ENCODE measurements around the gene ARHGAP12.
"Not testable (repeated sequence)": the region's sequence is repeated elsewhere in the genome, so short reads cannot be mapped to it uniquely, and the experiment has no call there.

The ARHGAP12 gene

GRCh38 chr10:31928549-31929260, at the start of gene ARHGAP12:
ARHGAP12 (minus strand) TSS chr10:31928831; CDS start chr10:31908855, 19,976 bp downstream.
- Histone ChIP-seq H3K4me1 (ENCODE audit: control insufficient read depth, insufficient read depth, low read length) (peaks cover 11% of the 10 kb centered on the region), H3K4me3 (ENCODE audit: low read length in 2 of 2) (peak within 1 kb of the TSS; percentile 68 to 89), H3K27me3 (ENCODE audit: control insufficient read depth in 1 of 2, insufficient read depth in 2 of 2, low read length in 2 of 2) (no peaks in the 10 kb centered on the region), H3K27ac (ENCODE audit: low read length) (peak within 1 kb of the TSS; percentile 84), H3K9ac (ENCODE audit: low read length in 2 of 2) (peak within 1 kb of the TSS; percentile 61 to 90), H3K36me3 (ENCODE audit: control insufficient read depth in 2 of 2, insufficient read depth in 2 of 2, low read length in 2 of 2) (no peaks in the 10 kb centered on the region), H3K9me3 (ENCODE audit: control insufficient read depth in 2 of 2, low read length in 2 of 2) (no peaks in the 10 kb centered on the region)

- Histone ChIP-seq H3K27ac (ENCODE audit: low read length) (no peak overlapping the region), H3K9me3 (ENCODE audit: control insufficient read depth in 2 of 2, low read length in 2 of 2) (no peaks in the 10 kb centered on the region), H3K36me3 (ENCODE audit: control insufficient read depth in 2 of 2, insufficient read depth in 2 of 2, low read length in 2 of 2) (no peaks in the 10 kb centered on the region), H3K27me3 (ENCODE audit: control insufficient read depth in 1 of 2, insufficient read depth in 2 of 2, low read length in 2 of 2) (no peaks in the 10 kb centered on the region), H3K4me1 (ENCODE audit: control insufficient read depth, insufficient read depth, low read length) (no peaks in the 10 kb centered on the region), H3K4me3 (ENCODE audit: low read length in 2 of 2) (no peak overlapping the region), H3K9ac (ENCODE audit: low read length in 2 of 2) (no peak overlapping the region)
These were observed 49.5 kb upstream of the ARHGAP12 start for GRCh38 chr10:31978156-31978483.

GRCh38 chr10:31977440-31978155, 49.0 kb upstream of the ARHGAP12 start:
- Histone ChIP-seq H3K9me3 (ENCODE audit: control insufficient read depth in 2 of 2, low read length in 2 of 2) (no peaks in the 10 kb centered on the region), H3K36me3 (ENCODE audit: control insufficient read depth in 2 of 2, insufficient read depth in 2 of 2, low read length in 2 of 2) (no peaks in the 10 kb centered on the region), H3K27ac (ENCODE audit: low read length) (no peak overlapping the region), H3K9ac (ENCODE audit: low read length in 2 of 2) (no peak overlapping the region), H3K27me3 (ENCODE audit: control insufficient read depth in 1 of 2, insufficient read depth in 2 of 2, low read length in 2 of 2) (no peaks in the 10 kb centered on the region), H3K4me3 (ENCODE audit: low read length in 2 of 2) (no peak overlapping the region), H3K4me1 (ENCODE audit: control insufficient read depth, insufficient read depth, low read length) (no peaks in the 10 kb centered on the region)

DNA sequence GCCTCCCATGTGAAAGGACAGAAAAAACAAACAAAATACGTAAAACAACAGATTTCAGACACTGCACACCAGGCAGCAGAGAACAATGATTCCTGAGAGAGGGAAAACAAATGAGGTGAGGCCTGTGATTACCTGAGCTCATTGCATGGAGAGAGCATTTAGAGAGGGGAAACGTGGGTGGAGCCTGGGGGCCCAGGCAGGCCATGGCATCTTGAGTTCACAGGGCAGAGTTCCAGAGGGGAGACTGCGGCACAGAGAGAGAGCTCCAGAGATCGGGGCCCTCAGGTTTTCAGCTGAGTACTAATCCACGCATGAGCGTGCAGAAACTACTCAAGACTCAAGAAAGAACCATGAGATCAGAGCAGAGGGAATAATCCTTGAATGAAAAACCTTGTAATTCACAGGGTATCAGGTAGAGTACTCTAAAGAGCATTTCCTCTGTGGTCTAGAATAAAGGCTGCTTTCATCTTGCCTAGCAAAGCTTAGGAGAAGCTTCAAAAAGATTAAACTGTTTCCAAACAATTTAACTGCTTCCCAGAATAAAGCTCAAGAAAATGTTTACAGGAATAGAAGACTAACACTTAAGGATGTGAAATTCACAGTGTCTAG, 46.6 kb upstream of the ARHGAP12 start:
- Histone ChIP-seq H3K4me1 (ENCODE audit: control insufficient read depth, insufficient read depth, low read length) (no peaks in the 10 kb centered on the region), H3K27me3 (ENCODE audit: control insufficient read depth in 1 of 2, insufficient read depth in 2 of 2, low read length in 2 of 2) (no peaks in the 10 kb centered on the region), H3K36me3 (ENCODE audit: control insufficient read depth in 2 of 2, insufficient read depth in 2 of 2, low read length in 2 of 2) (no peaks in the 10 kb centered on the region), H3K9me3 (ENCODE audit: control insufficient read depth in 2 of 2, low read length in 2 of 2) (no peaks in the 10 kb centered on the region), H3K27ac (ENCODE audit: low read length) (no peak overlapping the region), H3K4me3 (ENCODE audit: low read length in 2 of 2) (no peak overlapping the region), H3K9ac (ENCODE audit: low read length in 2 of 2) (no peak overlapping the region)

DNA sequence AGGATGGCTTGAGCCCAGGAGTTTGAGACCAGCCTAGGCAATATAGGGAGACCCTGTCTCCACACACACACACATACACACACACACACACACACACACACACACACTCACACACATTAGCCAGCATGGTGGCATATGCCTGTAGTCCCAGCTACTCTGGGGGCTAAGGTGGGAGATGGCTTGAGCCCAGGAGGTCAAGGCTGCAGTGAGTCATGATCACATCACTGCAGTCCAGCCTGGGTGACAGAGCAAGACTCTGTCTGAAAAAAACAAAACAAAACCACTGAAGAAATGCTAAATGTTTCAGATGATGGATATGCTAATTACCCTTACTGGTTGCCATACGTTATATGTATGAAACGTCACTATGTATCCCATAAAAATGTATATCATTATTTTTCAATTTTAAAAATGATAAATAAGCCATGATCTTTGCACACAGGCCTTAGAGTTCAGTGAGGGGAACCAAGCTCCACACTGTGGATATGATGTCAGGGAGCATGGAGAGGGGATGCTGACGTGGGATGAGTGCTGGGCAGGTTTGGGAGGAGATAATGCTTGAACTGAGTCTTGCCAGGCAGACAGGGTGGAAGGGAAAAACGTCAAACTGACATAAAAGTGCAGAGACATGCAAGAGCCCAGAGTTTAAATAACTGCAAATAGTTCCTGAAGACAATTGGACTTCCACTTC, 45.9 kb upstream of the ARHGAP12 start:
- no peak overlapping the region for H3K9ac ChIP-seq (ENCODE audit: low read length in 2 of 2)

DNA sequence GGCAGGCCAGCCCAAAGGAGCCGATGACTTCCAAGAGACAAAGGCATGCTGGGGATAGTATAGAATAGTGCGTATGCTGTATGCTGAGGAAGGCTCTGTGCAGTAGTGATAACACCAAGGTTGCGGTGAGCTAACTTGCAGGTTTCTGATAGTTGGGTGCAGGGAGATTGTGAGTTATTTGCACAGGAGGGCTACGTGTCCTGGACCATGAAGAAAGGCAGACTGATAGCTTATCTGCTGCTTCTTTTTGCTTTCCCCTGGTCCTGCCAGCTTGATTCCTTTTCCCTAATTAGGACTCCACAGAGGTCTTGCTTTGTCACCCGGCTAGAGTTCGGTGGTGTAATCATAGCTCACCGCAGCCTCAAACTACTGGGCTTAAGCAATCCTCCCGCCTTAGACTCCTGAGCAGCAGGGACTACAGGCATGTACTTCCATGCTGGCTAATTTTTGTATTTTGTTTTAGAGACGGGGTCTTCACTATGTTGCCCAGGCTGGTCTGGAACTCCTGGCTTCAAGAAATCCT, 43.9 kb upstream of the ARHGAP12 start:
- Histone ChIP-seq H3K4me3 (ENCODE audit: low read length in 2 of 2) (no peak overlapping the region), H3K9me3 (ENCODE audit: control insufficient read depth in 2 of 2, low read length in 2 of 2) (no peaks in the 10 kb centered on the region), H3K9ac (ENCODE audit: low read length in 2 of 2) (no peak overlapping the region), H3K36me3 (ENCODE audit: control insufficient read depth in 2 of 2, insufficient read depth in 2 of 2, low read length in 2 of 2) (no peaks in the 10 kb centered on the region), H3K4me1 (ENCODE audit: control insufficient read depth, insufficient read depth, low read length) (no peaks in the 10 kb centered on the region), H3K27ac (ENCODE audit: low read length) (no peak overlapping the region), H3K27me3 (ENCODE audit: control insufficient read depth in 1 of 2, insufficient read depth in 2 of 2, low read length in 2 of 2) (no peaks in the 10 kb centered on the region)

More for the DNA sequence above, 45.9 kb upstream of the ARHGAP12 start:
- Histone ChIP-seq H3K9me3 (ENCODE audit: control insufficient read depth in 2 of 2, low read length in 2 of 2) (no peaks in the 10 kb centered on the region), H3K4me1 (ENCODE audit: control insufficient read depth, insufficient read depth, low read length) (no peaks in the 10 kb centered on the region), H3K27me3 (ENCODE audit: control insufficient read depth in 1 of 2, insufficient read depth in 2 of 2, low read length in 2 of 2) (no peaks in the 10 kb centered on the region), H3K4me3 (ENCODE audit: low read length in 2 of 2) (no peak overlapping the region), H3K36me3 (ENCODE audit: control insufficient read depth in 2 of 2, insufficient read depth in 2 of 2, low read length in 2 of 2) (no peaks in the 10 kb centered on the region), H3K27ac (ENCODE audit: low read length) (no peak overlapping the region)

DNA sequence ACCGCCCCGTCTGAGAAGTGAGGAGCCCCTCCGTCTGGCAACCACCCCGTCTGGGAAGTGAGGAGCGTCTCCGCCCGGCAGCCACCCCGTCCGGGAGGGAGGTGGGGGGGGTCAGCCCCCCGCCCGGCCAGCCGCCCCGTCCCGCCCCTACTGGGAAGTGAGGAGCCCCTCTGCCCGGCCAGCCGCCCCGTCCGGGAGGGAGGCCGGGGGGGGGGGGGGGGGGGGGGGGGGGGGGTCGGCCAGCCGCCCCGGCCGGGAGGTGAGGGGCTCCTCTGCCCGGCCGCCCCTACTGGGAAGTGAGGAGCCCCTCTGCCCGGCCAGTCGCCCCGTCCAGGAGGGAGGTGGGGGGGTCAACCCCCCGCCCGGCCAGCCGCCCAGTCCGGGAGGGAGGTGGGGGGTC, 41.2 kb upstream of the ARHGAP12 start:
- H3K4me3 ChIP-seq (ENCODE audit: low read length in 2 of 2); H3K36me3 ChIP-seq (ENCODE audit: control insufficient read depth in 2 of 2, insufficient read depth in 2 of 2, low read length in 2 of 2); H3K9me3 ChIP-seq (ENCODE audit: control insufficient read depth in 2 of 2, low read length in 2 of 2); H3K9ac ChIP-seq (ENCODE audit: low read length in 2 of 2); H3K4me1 ChIP-seq (ENCODE audit: control insufficient read depth, insufficient read depth, low read length); H3K27ac ChIP-seq (ENCODE audit: low read length); H3K27me3 ChIP-seq (ENCODE audit: control insufficient read depth in 1 of 2, insufficient read depth in 2 of 2, low read length in 2 of 2): not testable (repeated sequence)

GRCh38 chr10:31963589-31963980, 35.0 kb upstream of the ARHGAP12 start:
- Histone ChIP-seq H3K9me3 (ENCODE audit: control insufficient read depth in 2 of 2, low read length in 2 of 2) (no peaks in the 10 kb centered on the region), H3K27me3 (ENCODE audit: control insufficient read depth in 1 of 2, insufficient read depth in 2 of 2, low read length in 2 of 2) (no peaks in the 10 kb centered on the region), H3K36me3 (ENCODE audit: control insufficient read depth in 2 of 2, insufficient read depth in 2 of 2, low read length in 2 of 2) (no peaks in the 10 kb centered on the region), H3K27ac (ENCODE audit: low read length) (no peak overlapping the region), H3K4me3 (ENCODE audit: low read length in 2 of 2) (no peak overlapping the region), H3K9ac (ENCODE audit: low read length in 2 of 2) (no peak overlapping the region), H3K4me1 (ENCODE audit: control insufficient read depth, insufficient read depth, low read length) (no peaks in the 10 kb centered on the region)

- Histone ChIP-seq H3K27me3 (ENCODE audit: control insufficient read depth in 1 of 2, insufficient read depth in 2 of 2, low read length in 2 of 2) (no peaks in the 10 kb centered on the region), H3K27ac (ENCODE audit: low read length) (no peak overlapping the region), H3K9me3 (ENCODE audit: control insufficient read depth in 2 of 2, low read length in 2 of 2) (no peaks in the 10 kb centered on the region), H3K4me1 (ENCODE audit: control insufficient read depth, insufficient read depth, low read length) (no peaks in the 10 kb centered on the region), H3K4me3 (ENCODE audit: low read length in 2 of 2) (no peak overlapping the region), H3K36me3 (ENCODE audit: control insufficient read depth in 2 of 2, insufficient read depth in 2 of 2, low read length in 2 of 2) (no peaks in the 10 kb centered on the region), H3K9ac (ENCODE audit: low read length in 2 of 2) (no peak overlapping the region)
These were observed 34.4 kb upstream of the ARHGAP12 start for GRCh38 chr10:31962826-31963588.
